Choroid plexus epithelial cell (primary cell): Measurements from ENCODE around the gene CMTM2.
"Not testable (repeated sequence)": the region's sequence is repeated elsewhere in the genome, so short reads cannot be mapped to it uniquely, and the experiment has no call there.

Experiments
- DNase-seq: peaks from one replicate; pipeline ENCODE4 v3.0.0-alpha.2; 2010; ENCODE audit warnings: low read depth
- H3K4me3 ChIP-seq: 2 replicates; pipeline ENCODE4 v1.5.1; 2011; ENCODE audit warnings: low read depth, mild to moderate bottlenecking, control low read depth, low read length, moderate library complexity
- TF ChIP-seq, protein P1 (sequence below): conservative IDR thresholded peaks from 2 replicates; pipeline ENCODE4 v1.5.1; 2011; ENCODE audit warnings: low read depth, mild to moderate bottlenecking, control low read depth, inconsistent platforms, low read length, moderate library complexity

CMTM2 gene

DNA sequence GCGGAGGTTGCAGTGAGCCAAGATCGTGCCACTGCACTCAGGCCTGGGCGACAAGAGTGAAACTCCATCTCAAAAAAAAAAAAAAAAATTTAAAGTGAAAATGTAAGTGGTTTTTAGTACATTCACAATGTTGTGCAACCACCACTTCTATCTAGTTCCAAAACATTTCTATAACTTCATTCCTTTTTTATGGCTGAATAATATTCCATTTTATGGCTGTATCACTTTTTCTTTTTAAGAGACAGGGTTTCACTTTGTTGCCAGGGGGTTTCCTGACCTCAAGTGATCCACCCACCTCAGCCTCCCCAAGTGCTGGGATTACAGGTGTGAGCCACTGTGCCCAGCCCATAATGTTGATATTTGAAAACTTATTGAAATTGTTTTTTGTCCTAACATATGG is 13.6 kb downstream of the CMTM2 start:
- no peak for DNase-seq
- TF ChIP-seq, protein P1, sequence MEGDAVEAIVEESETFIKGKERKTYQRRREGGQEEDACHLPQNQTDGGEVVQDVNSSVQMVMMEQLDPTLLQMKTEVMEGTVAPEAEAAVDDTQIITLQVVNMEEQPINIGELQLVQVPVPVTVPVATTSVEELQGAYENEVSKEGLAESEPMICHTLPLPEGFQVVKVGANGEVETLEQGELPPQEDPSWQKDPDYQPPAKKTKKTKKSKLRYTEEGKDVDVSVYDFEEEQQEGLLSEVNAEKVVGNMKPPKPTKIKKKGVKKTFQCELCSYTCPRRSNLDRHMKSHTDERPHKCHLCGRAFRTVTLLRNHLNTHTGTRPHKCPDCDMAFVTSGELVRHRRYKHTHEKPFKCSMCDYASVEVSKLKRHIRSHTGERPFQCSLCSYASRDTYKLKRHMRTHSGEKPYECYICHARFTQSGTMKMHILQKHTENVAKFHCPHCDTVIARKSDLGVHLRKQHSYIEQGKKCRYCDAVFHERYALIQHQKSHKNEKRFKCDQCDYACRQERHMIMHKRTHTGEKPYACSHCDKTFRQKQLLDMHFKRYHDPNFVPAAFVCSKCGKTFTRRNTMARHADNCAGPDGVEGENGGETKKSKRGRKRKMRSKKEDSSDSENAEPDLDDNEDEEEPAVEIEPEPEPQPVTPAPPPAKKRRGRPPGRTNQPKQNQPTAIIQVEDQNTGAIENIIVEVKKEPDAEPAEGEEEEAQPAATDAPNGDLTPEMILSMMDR: no peak
- no peak overlapping the region for H3K4me3 ChIP-seq

DNA sequence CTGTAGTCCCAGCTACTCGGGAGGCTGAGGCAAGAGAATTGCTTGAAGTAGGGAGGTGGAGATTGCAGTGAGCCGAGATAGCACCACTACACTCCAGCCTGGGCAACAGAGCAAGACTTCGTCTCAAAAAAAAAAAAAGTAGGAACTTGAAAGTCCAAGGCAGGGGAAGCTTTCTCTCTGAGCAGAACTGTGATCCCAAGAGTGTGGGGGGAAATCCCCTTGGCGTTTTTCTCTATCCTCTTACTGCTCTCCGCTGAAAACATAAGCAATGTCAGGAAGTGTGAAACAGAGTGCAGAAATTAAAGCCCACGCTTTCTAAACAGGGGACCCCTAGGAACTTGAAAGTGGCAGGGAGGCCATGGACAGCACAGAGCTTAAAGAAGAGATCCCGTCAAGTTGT is 15.5 kb downstream of the CMTM2 start:
- TF ChIP-seq, protein P1: no peak
- H3K4me3 ChIP-seq: no peak overlapping the region
- DNase-seq: no peak

DNA sequence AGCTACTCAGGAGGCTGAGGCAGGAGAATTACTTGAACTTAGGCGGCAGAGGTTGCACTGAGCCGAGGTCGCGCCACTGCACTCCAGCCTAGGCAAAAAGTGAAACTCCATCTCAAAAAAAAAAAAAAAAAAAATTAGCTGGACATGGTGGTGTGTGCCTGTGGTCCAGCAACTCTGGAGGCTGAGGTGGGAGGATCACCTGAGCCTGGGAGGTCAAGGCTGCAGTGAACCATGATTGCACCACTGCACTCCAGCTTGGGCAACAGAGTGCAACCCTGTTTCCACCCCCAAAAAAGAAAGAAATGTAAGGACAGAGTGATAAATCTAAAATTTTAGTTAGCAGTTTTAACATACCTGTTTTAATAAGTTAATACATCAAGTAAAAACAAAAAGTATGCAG is 17.3 kb downstream of the CMTM2 start:
- not testable (repeated sequence) for H3K4me3 ChIP-seq, DNase-seq

DNA sequence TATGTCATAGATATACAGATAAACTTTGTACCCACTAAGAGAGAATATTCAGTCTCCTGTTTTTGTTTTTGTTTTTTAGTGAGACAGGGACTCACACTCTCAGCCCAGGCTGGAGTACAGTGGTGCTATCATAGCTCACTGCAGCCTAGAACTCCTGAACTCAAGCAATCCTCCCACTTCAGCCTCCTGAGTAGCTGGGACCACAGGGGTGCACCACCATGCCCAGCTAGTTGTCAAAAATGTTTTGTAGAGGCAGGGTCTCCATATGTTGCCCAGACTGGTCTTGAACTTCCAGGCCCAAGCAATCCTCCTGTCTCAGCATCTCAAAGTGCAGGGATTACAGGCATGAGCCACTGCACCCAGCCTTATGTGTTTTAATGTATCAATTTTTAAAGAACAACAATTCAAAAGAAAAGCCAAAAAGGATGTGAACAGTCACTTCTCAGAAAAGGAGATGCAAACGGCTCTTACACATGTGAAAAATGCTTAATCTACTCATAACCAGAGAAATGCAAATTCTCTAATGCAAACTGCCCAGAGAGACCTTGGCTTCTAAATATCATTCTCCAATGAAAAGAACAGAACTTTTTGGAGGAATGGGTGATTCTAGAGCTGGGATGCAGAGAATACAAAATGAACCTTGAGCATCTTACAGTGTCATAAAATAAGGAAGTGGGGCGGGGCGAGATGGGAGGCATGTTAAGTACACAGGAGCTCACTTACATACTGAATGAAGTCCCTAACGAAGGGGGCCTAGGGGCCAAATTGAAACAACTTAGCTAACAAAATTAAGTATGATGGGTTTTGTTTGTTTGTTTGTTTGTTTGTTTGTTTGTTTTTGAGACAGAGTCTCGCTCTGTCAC is 18.0 kb downstream of the CMTM2 start:
- H3K4me3 ChIP-seq: no peak overlapping the region
- TF ChIP-seq, protein P1: no peak
- DNase-seq: no peak

DNA sequence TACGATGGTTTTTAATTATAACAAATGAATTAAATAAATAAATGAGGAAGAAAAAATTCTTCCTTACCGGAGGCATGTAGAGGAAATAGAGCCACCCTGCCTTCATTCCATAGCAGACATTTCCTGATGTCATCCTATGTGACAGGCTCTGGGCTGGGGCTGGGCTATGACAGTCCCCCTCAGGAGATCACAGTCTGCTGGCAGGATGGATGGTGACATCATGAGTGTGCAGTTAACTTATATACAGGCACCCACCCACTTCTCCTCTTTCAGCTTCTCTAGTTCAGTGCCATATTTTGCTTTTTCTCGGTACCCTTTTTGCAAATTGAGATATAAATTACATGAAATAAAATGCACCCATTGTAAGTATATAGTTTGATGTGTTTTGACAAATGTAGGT is 18.8 kb downstream of the CMTM2 start:
- H3K4me3 ChIP-seq: no peak overlapping the region
- TF ChIP-seq, protein P1: no peak
- DNase-seq: no peak

DNA sequence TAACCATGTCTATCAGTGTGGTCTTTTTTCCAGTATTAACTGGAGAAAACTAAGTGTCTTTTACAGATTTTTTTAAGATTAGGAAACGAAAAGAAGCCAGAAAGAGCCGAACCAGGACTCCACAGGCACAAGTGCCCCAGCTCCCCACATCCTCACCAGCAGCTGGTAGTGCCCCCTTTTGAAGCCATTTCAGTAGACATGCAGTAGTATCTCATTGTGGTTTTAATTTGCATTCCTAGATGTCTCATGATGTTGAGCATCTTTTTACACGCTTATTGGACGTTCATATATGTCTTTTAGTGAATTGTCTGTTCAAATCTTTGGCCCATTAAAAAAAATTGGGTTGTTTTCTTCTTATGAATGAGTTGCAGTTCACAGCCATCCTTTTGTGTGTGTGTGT is 20.5 kb downstream of the CMTM2 start:
- no peak for DNase-seq
- no peak overlapping the region for H3K4me3 ChIP-seq
- TF ChIP-seq, protein P1: no peak

DNA sequence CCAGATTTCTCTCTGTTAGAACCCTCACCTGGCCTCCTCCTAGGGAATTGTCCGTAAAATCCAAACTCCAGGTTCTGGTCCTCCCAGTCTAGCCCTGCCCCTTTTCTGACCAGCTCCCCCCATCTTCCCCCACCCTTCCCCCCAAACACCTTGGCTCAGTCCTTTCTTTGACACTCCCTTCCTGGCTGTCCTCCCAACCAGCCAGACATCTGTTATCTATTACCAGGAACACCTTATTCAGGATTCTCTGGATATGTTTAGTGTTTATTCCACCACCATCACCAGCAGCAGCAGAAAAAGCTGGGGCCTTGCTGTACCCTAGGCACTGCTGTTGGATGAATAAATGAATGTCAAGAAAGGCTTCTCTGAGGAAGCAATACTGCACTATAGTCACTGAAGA is 21.2 kb downstream of the CMTM2 start:
- TF ChIP-seq, protein P1: no peak
- no peak overlapping the region for H3K4me3 ChIP-seq
- no peak for DNase-seq
